HG03097 (cell line): ENCODE data around the gene TMEM50A.
"Not testable (repeated sequence)": the region's sequence is repeated elsewhere in the genome, so short reads cannot be mapped to it uniquely, and the experiment has no call there.

ENCODE experiments used
- ATAC-seq: cut with Tn5 transposase; IDR thresholded peaks from one replicate; pipeline ENCODE4 v1.9.1; 2021; ENCODE audit not compliant: unreplicated experiment, low FRiP score

Gene TMEM50A

DNA sequence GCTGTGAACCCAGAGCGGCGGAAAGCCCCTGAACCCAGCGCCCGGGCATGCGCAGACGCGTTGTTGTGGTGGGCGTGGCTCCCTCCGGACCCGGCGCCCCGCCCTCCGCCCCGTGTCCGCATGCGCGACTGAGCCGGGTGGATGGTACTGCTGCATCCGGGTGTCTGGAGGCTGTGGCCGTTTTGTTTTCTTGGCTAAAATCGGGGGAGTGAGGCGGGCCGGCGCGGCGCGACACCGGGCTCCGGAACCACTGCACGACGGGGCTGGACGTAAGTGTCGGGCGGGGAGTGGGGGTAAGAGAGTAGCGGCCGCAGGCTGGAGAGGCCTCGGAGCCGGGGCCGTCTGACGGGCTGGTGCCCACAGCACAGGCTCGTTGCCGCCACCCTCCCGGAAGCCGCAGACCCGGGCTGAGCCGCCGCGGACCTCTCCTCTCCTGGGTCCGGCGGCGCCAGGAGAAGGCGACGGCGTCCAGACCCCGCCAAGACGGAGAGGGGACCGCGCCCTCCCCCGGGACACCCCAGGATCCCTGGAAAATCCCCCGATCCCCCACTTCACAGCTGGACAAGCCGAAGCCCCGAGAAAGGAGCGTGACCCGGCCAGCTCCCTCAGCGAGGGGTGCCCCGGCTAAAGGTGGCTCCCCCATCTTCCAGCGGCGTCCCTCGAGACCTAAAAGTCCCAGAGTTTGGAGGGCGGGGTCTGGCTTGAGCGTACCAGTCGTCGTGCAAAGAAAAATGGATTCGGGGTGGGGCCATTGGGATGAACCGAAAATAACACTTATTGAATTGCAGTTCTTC is at the start of gene TMEM50A:
TMEM50A (plus strand) TSS at position 147 of the 794 bp plus-strand sequence. CDS start 2,153 bp downstream, outside the sequence.
- peak; percentile 62 for ATAC-seq

DNA sequence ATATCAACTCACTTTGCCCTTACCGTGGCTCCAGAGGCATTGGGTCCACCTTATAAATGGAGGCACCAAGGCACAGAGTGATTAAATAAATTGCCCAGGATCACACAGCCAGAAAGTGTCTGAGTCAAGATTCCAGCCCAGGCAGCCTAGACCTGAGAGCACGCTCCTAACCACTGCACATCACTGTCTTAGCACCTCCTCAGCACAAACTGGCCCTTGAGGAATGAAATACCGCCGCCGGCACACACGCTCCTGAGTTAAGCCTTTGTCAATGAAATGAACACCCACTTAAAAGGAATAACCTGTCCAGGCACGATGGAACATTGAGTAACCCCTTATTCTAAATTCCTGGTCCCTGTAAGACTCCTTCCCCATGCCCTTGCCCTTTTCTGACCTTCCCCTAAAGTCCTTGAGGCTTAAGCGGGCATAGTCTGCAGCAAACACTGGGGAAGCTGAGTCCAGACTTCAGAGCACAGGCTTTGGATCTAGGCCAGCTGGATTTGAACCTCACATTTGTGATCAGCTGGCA is 49.5 kb upstream of the TMEM50A start:
- not testable (repeated sequence) for ATAC-seq

DNA sequence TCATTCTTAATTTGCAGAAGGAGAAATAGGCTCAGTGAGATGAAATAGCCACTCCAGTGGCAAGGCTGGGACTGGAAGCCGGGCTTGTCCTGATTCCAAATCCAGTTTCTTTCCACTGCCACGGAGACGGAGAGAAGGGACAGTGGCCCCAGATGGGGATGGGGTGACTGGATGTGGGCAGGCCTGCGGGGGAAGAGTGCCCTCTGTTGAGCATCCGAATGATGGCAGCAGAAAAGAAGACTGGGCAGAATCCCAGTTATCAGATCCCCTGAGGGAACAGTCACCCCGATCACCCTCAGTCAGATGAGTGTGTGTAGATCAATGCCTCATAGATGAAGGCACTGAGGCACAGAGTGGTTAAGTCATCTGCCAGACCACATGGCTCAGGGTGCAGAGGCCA is 48.1 kb upstream of the TMEM50A start:
- ATAC-seq, result not testable (repeated sequence)

DNA sequence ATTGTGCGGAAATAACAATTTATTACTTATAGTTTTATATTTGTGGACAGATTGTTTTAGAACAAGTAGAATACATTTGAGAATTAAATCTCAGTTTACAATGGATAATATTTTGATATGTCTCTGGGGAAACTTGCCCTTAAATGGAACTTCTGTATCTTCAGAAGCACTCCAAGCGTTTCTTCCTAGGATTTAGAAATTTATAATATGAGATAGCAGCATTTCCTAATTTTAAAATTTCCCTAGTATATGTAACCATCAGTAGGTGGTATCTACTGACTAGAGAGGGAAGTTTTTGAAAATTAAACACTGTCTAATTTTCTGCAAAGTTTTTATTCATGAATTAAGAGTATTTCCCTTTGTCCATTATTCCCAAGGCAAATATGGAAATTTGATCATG is 44.7 kb upstream of the TMEM50A start:
- not testable (repeated sequence) for ATAC-seq

DNA sequence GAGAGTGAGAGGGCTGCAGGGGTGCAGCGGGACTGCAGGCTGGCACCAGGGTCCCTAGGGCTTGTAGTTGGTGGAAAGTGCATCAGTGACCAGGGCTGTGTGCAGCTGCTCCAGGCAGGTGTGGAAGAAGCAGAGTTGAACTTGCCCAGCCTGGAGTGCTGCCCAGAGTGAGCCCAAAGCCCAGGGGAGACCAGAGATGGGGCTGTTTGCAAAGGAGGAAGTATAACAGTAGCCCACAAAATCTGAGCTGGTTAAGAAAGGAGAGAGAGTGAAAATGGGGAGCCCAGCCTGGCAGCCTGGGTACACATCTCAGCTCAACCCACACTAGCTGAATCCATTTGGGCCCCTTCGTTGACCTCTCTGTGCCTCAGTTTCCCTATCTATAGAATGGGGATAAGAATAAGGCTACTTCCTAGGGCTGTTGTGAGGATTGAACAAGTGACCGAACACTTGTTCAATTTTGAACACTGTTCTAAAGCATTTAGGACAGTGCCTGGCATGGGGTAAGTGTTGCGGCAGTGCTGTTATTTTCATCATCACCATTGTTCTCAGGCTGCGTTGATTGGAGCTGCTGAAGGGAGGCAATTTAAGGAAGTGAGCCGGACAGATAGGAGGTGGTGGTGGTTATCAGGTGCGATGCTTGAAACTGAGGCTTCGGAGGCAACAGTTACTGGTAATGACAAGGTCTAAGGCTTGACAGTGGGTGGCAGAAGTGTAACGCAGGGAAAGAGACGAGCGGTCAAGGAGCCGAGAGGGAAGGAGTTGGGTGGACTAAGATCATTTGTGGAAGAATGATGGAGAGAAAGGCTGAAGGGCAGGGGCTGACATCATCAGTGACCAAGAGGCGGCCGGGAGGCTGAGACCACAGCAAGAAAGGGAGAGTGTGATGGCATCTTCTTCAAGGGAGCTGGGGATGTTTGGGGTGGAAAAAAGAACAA is 43.0 kb upstream of the TMEM50A start:
- ATAC-seq, result not testable (repeated sequence)

DNA sequence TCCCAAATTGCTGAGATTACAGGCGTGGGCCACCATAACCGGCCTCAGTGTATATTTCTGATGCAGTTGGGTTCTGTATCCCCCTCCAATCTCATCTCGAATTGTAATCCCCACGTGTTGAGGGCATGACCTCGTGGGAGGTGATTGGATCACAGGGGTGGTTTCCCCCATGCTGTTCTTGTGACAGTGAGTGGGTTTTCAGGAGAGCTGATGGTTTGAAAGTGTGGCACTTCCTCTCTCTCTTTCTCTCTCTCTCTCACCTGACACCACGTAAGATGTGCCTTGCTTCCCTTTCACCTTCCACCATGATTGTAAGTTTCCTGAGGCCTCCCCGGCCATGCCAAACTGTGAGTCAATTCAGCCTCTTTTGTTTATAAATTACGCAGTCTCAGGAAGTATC is 41.6 kb upstream of the TMEM50A start:
- ATAC-seq, result not testable (repeated sequence)

DNA sequence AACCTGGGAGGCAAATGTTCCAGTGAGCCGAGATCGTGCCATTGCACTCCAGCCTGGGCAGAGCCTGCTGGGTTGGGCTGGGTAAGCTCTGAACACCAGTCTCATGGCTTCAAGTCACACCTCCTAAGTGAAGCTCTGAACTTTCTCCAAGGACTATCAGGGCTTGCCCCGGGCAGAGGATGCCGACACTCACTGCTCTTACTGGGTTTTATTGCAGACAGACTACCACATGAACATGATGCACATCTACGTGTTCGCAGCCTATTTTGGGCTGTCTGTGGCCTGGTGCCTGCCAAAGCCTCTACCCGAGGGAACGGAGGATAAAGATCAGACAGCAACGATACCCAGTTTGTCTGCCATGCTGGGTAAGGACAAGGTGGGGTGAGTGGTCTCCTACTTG is 37.4 kb upstream of the TMEM50A start:
- not testable (repeated sequence) for ATAC-seq

DNA sequence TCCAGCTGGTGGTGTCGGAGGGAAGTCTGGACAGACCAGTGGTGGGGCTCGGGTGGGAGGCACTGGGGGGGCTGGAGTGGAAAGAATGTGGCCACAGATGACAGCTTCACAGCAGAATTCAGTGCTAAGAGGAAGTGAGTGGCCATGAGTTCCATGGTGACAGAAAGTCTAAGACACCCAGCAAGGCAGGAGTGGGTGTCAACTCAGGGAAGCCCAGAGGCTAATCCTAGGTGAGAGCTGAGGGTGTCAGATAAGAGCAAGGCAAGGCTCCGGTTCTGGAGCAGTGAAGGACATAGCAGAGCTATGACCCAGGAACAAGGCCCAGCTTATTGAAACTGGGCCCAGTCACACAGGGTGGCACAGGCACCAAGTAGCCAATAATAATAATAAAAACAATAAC is 35.8 kb upstream of the TMEM50A start:
- not testable (repeated sequence) for ATAC-seq

DNA sequence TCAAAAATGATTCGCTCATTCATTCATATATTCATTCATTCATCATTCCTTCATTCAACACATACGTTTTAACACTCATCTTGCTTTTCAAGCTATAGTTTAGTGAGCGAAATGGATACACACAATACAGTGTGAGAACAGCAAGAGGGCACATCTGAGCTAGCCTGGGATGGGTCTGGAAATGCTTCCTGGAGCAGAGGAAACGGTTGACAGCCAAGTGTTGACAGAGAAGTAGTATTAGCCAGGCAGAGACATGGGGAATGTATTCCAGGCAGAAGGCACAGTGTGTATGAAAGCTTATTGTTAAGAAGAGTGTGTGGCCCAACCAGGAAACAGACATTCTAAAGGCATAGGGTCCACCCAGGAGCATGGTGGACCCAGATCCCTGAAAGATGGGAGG is 33.2 kb upstream of the TMEM50A start:
- ATAC-seq, result not testable (repeated sequence)

DNA sequence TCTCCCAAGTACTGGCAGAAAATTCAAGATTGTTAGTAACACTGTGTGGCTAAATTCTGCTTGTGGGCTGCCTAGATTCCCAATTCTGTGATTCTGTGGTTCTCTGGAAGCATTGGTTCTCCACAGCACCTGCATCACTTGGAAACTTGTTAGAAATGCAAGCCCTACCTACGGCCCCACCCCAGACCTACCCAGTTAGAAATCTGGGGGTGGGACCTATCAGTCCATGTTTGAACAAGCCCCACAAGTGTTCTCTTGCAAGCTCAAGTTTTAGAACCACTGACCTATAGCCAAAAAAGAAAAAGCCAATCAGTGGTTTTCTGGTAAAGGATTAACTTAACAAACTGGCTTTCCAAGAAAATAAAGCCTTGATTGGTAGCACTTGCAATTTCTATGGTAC is 30.0 kb upstream of the TMEM50A start:
- not testable (repeated sequence) for ATAC-seq

DNA sequence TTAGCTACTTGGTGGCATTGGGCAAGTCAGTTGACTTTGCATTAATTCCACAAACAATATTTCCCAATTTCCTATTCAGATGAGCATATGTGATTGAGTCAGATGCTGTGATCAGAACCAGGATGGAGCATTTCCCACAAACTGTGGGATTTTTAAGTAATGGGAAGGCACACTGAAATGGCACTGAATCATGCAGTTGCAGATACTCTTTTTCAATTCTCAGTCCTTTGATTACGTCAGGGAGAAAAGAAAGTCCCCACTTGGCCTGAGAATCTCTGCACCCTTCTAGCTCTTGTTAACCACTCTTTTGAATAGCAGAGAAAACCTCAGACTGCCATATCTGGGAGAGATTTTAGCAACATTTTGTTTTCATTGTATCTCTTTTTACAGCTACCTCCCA is 29.0 kb upstream of the TMEM50A start:
- not testable (repeated sequence) for ATAC-seq

DNA sequence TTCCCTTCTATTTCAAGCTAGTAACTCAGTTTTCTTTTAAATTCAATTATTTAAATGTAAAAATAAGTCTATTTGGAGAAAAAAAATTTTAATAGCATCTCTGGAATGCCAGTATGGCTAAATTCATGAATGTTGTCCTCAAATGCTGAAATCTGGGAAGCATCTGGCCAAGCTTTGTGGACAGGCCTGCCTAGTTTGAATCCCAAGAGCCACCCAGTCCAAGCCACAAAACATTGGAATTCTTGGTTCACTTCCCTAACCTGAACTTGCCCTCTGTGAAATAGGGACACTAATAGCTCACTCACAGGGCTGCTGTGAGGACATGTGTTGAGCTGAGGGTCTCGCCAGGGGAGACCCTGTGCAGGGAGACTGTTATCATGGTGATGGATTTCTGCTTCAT is 28.6 kb upstream of the TMEM50A start:
- not testable (repeated sequence) for ATAC-seq

DNA sequence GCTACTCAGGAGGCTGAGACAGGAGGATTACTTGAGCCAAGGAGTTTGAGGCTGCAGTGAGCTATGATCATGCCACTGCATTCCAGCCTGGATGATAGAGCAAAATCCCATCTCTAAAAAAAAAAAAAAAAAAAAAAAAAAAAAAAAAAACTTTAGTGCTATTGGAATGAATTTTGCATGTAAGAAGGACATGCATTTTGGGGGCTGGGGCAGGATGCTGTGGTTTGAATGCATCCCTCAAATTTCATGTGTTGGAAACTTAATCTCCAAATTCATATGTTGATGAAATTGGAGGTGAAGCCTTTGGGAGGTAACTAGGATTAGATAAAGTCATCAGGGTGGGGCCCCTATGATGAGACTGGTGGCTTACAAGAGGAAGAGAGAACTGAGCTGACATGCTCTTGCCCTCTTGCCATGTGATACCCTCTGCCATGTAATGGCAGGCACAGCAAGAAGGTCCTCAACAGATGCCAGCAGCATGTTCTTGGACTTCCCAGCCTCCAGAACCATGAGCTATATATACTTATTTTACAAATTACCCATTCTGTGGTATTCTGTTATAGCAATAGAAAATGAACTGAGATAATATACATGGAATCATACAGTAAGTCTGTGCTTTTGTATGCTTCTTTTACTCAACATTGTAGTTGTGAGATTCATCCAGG is 25.2 kb upstream of the TMEM50A start:
- ATAC-seq, result not testable (repeated sequence)

DNA sequence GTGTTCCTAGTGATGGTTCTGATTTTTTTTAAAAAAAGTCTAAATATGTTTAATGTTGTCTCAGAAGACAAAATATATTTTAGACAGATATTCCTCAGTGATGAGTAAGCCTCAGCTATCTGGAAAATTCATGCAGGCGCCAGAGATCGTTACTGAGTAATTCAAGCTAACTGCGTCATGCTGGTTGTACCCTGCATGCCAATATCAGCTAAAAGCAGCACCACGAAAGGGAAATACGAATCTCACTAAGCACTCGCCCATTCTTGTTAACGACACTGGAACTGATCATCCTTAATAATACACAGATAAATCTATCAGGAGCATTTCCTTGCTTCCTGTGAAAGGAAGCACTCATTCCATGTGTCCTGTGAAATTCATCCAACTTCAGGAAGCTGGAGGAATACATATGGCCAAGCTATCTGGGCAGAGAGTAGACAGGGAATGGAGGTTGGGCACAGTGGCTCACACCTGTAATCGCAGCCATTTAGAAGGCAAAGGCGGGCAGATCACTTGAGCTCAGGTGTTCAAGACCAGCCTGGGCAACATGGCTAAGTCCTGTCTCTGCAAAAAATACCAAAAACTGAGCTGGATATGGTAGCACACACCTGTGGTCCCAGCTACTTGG is 17.7 kb upstream of the TMEM50A start:
- not testable (repeated sequence) for ATAC-seq

DNA sequence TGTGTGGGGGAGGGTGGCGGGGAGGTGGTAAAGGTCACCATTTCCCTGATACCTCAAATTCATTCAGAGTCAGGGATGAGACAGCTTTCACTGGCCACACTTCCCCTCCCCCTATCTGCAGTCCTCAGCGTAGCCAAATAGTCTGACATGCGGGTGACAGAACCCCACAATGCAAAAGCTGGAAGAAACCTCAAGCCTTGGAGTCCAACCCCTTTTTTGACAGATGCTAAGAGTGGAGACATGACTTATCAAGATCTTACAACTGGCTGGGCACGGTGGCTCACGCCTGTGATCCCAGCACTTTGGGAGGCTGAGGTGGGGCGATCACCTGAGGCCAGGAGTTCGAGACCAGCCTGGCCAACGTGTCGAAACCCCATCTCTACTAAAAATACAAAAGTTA is 16.0 kb upstream of the TMEM50A start:
- ATAC-seq, result not testable (repeated sequence)

DNA sequence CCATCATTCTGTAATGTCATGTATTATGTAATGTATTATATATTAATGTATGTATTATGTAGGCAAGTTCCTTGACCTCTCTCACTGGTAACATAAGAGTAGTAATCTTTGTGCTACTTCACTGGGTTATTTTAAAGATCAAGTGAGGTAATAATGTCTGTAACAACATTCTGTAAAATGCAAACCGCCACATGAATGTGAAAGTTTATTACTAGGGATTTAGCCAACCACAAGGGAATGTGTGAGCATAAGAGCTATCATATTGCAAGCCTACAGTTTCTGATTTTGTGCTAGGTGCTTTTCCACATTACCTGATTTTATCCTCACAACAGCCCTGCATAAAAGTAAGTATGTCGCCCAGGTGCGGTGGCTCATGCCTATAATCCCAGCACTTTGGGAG is 13.7 kb upstream of the TMEM50A start:
- not testable (repeated sequence) for ATAC-seq

DNA sequence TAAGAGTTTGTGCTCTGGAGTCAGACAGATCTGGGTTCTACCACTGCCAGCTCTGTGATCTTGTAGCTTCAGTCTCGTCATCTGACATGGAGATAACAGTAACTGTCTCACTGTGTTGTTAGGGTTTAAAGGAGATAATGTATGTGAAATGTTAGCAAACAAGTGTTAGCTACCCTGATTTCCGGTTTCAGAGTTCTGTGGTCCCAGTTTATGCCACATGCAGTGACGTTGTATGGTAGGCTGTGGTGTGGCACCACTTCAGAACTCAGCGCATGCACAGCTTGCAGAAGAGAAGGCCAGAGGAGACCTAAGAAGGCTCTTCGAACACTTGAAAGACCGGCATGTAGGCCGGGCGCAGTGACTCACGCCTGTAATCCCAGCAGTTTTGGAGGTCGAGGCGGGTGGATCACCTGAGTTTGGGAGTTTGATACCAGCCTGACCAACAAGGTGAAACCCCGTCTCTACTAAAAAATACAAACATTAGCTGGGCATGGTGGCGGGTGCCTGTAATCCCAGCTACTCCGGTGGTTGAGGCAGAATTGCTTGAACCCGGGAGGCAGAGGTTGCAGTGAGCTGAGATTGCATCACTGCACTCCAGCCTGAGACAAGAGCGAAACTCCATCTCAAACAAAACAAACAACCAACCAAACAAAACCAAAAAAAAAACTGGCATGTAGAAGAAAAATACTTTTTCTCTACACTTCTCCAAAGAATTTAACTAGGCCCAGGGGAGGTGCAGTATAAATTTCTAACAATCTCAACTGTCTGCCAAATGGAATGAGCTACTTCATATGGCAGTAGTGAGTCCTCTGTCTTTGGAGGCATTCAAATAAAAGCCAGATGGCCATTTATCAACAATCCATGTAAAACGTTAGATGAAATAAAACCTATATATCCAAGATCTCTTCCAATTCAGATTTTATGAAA is 10.0 kb upstream of the TMEM50A start:
- ATAC-seq, result not testable (repeated sequence)

DNA sequence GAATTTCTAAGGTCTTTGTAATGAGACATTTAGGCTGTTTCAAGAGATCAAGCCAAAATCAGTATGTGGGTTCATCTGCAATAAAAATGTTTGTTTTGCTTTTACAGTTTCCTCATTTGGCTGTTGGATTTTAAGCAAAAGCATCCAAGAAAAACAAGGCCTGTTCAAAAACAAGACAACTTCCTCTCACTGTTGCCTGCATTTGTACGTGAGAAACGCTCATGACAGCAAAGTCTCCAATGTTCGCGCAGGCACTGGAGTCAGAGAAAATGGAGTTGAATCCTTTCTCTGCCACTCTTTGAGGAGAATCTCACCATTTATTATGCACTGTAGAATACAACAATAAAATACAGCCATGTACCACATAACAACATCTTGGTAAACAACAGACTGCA is 9.3 kb upstream of the TMEM50A start:
- not testable (repeated sequence) for ATAC-seq

DNA sequence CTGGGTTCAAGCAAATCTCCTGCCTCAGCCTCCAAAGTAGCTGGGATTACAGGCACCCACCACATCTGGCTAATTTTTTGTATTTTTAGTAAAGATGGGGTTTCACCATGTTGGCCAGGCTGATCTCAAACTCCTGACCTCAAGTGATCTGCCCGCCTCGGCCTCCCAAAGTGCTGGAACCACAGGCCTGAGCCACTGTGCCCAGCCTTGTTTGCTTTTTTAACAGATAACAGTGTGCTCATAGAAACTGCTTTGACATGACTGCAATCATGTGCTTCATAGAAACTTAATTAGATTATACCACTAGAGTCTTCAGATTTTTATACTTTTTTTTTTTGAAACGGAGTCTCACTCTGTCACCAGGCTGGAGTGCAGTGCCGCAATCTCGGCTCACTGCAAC is 8.8 kb upstream of the TMEM50A start:
- not testable (repeated sequence) for ATAC-seq
